Measurements from ENCODE around the gene GPRC5D.

GPRC5D gene

GRCh38 chr12:12900786-12901157 is 51.2 kb downstream of the GPRC5D start:
- no peak overlapping the region for H3K4me3 ChIP-seq (ENCODE audit: low read depth, low read length)
- TF ChIP-seq CTCF (IDR thresholded peaks at IDR 0.05; ENCODE audit: low read depth, low read length, missing control alignments): no peak
- in situ Hi-C loops (cut with HindIII; ENCODE audit: low sequenced_read_pairs): no loop called here
- DNase-seq (ENCODE audit: low read depth): no peak

GRCh38 chr12:12899530-12900380 is 52.2 kb downstream of the GPRC5D start:
- H3K4me3 ChIP-seq (ENCODE audit: low read depth, low read length): no peak overlapping the region
- in situ Hi-C loops (cut with HindIII; ENCODE audit: low sequenced_read_pairs): loop anchor here (5.0 kb wide), 1 partner anchor 82 kb away; no protein-coding TSS in a partner anchor
- peak; percentile 79 for DNase-seq (ENCODE audit: low read depth)
- no peak for TF ChIP-seq CTCF (IDR thresholded peaks at IDR 0.05; ENCODE audit: low read depth, low read length, missing control alignments)

GRCh38 chr12:12898911-12899511 is 53.0 kb downstream of the GPRC5D start:
- DNase-seq (ENCODE audit: low read depth): no peak
- in situ Hi-C loops (cut with HindIII; ENCODE audit: low sequenced_read_pairs): loop anchor here (5.0 kb wide), 1 partner anchor 82 kb away; no protein-coding TSS in a partner anchor
- no peak overlapping the region for H3K4me3 ChIP-seq (ENCODE audit: low read depth, low read length)
- TF ChIP-seq CTCF (IDR thresholded peaks at IDR 0.05; ENCODE audit: low read depth, low read length, missing control alignments): no peak

- no peak for DNase-seq (ENCODE audit: low read depth)
- in situ Hi-C loops (cut with HindIII; ENCODE audit: low sequenced_read_pairs): loop anchor here (5.0 kb wide), 1 partner anchor 81 kb away; no protein-coding TSS in a partner anchor
- TF ChIP-seq CTCF (IDR thresholded peaks at IDR 0.05; ENCODE audit: low read depth, low read length, missing control alignments): no peak
- H3K4me3 ChIP-seq (ENCODE audit: low read depth, low read length): no peak overlapping the region
Observed at GRCh38 chr12:12898136-12898717, 53.7 kb downstream of the GPRC5D start.

GRCh38 chr12:12897302-12897701 is 54.7 kb downstream of the GPRC5D start:
- no peak overlapping the region for H3K4me3 ChIP-seq (ENCODE audit: low read depth, low read length)
- in situ Hi-C loops (cut with HindIII; ENCODE audit: low sequenced_read_pairs): loop anchor here (5.0 kb wide), 1 partner anchor 80 kb away; no protein-coding TSS in a partner anchor
- no peak for TF ChIP-seq CTCF (IDR thresholded peaks at IDR 0.05; ENCODE audit: low read depth, low read length, missing control alignments)
- DNase-seq (ENCODE audit: low read depth): no peak

- in situ Hi-C loops (cut with HindIII; ENCODE audit: low sequenced_read_pairs): loop anchor here (5.0 kb wide), 1 partner anchor 79 kb away; no protein-coding TSS in a partner anchor
- no peak for TF ChIP-seq CTCF (IDR thresholded peaks at IDR 0.05; ENCODE audit: low read depth, low read length, missing control alignments)
- no peak for DNase-seq (ENCODE audit: low read depth)
- H3K4me3 ChIP-seq (ENCODE audit: low read depth, low read length): no peak overlapping the region
Observed at GRCh38 chr12:12896260-12896659, 55.7 kb downstream of the GPRC5D start.
